A204.1 (cell line): Measurements from ENCODE around the gene GFRA3.
"Not testable (repeated sequence)": the region's sequence is repeated elsewhere in the genome, so short reads cannot be mapped to it uniquely, and the experiment has no call there.

ENCODE experiments used
- FAIRE-seq: peaks from 2 replicates; lab custom pipeline; 2012; peaks lifted over from hg19 to GRCh38; lab: Jason Lieb, UNC

GFRA3 gene

GRCh38 chr5:138274189-138274853, at the start of gene GFRA3:
TSS of gene GFRA3 (minus strand) at chr5:138274621. CDS start at chr5:138274424, 197 bp downstream.
- no peak for FAIRE-seq

GRCh38 chr5:138318211-138318610, 43.8 kb upstream of the GFRA3 start:
- not testable (repeated sequence) for FAIRE-seq

- FAIRE-seq: no peak
Measured at GRCh38 chr5:138316355-138316754, 41.9 kb upstream of the GFRA3 start.

- no peak for FAIRE-seq
Measured at GRCh38 chr5:138315751-138316278, 41.4 kb upstream of the GFRA3 start.

GRCh38 chr5:138305797-138306196, 31.4 kb upstream of the GFRA3 start:
- no peak for FAIRE-seq

- no peak for FAIRE-seq
Measured at GRCh38 chr5:138303372-138303771, 29.0 kb upstream of the GFRA3 start.

GRCh38 chr5:138289296-138289695, 14.9 kb upstream of the GFRA3 start:
- FAIRE-seq: no peak

GRCh38 chr5:138287246-138287645, 12.8 kb upstream of the GFRA3 start:
- no peak for FAIRE-seq

- no peak for FAIRE-seq
Measured at GRCh38 chr5:138282920-138283742, 8.7 kb upstream of the GFRA3 start.

- no peak for FAIRE-seq
Measured at GRCh38 chr5:138280915-138281314, 6.5 kb upstream of the GFRA3 start.

GRCh38 chr5:138276402-138277054, 2.1 kb upstream of the GFRA3 start:
- no peak for FAIRE-seq

GRCh38 chr5:138275895-138276294, 1.5 kb upstream of the GFRA3 start:
- no peak for FAIRE-seq

GRCh38 chr5:138275379-138275782, 960 bp upstream of the GFRA3 start:
- no peak for FAIRE-seq

GRCh38 chr5:138273834-138274188, 610 bp downstream of the GFRA3 start:
- FAIRE-seq: no peak

GRCh38 chr5:138272681-138273080, 1.7 kb downstream of the GFRA3 start:
- no peak for FAIRE-seq

- FAIRE-seq: no peak
Measured at GRCh38 chr5:138271281-138271680, 3.1 kb downstream of the GFRA3 start.

- no peak for FAIRE-seq
Measured at GRCh38 chr5:138264183-138264582, 10.2 kb downstream of the GFRA3 start.

GRCh38 chr5:138263581-138263980, 10.8 kb downstream of the GFRA3 start:
- no peak for FAIRE-seq

GRCh38 chr5:138258704-138259292, 15.6 kb downstream of the GFRA3 start:
- FAIRE-seq: no peak

- no peak for FAIRE-seq
Measured at GRCh38 chr5:138257583-138257982, 16.8 kb downstream of the GFRA3 start.

GRCh38 chr5:138252944-138253343, 21.5 kb downstream of the GFRA3 start:
- FAIRE-seq: no peak

- not testable (repeated sequence) for FAIRE-seq
Measured at GRCh38 chr5:138247800-138248199, 26.6 kb downstream of the GFRA3 start.

- FAIRE-seq: no peak
Measured at GRCh38 chr5:138246822-138247221, 27.6 kb downstream of the GFRA3 start.
